ENCODE data around the gene AMOTL1.

The AMOTL1 gene

DNA sequence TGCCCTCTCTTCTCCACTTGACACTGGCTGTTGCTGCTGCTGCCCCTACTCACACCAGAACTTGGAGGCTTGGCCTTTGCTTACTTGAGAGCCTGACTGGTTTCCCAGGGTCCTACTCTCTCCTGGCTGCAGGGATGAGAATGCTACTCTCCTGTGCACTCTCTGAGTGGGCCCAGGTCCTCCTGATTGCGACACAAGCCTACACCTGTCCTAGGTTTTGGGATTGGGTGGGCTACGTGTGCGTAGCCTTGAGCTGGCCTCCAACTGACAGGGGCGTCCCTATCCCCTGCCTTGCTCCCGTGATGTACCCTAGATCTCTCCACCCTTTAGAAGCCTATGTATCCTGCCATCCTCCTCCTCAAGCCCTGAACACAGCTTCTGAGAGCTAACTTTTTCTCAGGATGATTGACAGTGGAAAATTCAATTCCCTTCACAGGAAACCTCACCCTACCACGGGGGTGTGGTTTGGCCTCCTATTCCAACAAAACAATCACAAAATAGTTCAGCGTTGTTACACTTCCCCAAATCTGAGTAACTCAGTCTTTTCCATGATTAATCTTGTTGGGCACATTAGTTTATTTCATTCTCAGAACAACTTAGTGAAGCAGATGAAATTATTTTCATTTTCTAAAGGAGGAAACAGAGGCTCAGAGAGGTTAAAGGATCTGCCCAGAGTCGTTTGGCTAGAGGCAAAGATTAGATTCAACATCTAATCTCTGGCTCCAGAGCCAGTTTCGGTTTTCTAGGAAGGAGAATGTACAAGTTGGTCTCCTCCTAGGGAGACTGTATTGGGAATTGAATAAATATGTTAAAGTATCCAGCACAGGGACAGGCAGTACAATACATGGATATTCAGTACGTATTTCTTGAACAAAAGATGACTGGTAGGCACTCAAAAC is 17.6 kb upstream of the AMOTL1 start:
- TF ChIP-seq, protein P1, sequence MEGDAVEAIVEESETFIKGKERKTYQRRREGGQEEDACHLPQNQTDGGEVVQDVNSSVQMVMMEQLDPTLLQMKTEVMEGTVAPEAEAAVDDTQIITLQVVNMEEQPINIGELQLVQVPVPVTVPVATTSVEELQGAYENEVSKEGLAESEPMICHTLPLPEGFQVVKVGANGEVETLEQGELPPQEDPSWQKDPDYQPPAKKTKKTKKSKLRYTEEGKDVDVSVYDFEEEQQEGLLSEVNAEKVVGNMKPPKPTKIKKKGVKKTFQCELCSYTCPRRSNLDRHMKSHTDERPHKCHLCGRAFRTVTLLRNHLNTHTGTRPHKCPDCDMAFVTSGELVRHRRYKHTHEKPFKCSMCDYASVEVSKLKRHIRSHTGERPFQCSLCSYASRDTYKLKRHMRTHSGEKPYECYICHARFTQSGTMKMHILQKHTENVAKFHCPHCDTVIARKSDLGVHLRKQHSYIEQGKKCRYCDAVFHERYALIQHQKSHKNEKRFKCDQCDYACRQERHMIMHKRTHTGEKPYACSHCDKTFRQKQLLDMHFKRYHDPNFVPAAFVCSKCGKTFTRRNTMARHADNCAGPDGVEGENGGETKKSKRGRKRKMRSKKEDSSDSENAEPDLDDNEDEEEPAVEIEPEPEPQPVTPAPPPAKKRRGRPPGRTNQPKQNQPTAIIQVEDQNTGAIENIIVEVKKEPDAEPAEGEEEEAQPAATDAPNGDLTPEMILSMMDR (IDR thresholded peaks at IDR 0.05; ENCODE audit: extremely low read depth, insufficient read depth, missing control alignments), result no peak
- DNase-seq (ENCODE audit: low spot score), result no peak
- in situ Hi-C loops (cut with MboI; ENCODE audit: low pct_unique_long_range_greater_than_20kb, low sequenced_read_pairs, unreplicated experiment), result no loop called here

DNA sequence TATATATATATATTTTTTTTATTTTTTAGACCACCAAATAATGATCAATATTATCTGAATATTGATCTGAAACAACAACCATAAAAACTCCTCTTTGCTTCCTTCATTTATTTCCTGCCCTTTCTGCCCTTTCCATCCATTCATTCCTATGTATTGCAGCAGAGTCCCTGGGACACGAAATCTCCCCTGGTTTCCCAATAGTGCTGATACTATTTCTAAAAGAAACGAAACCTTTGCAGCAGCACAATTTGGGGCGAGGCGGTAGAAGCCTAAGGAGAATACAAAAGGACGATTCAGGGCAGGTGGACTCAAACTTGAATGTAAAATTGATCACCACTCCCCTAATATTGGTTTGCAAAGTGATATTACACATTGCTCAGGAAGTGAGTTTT is 16.9 kb upstream of the AMOTL1 start:
- DNase-seq (ENCODE audit: low spot score), result no peak
- TF ChIP-seq, protein P1 (IDR thresholded peaks at IDR 0.05; ENCODE audit: extremely low read depth, insufficient read depth, missing control alignments), result no peak
- in situ Hi-C loops (cut with MboI; ENCODE audit: low pct_unique_long_range_greater_than_20kb, low sequenced_read_pairs, unreplicated experiment), result no loop called here

DNA sequence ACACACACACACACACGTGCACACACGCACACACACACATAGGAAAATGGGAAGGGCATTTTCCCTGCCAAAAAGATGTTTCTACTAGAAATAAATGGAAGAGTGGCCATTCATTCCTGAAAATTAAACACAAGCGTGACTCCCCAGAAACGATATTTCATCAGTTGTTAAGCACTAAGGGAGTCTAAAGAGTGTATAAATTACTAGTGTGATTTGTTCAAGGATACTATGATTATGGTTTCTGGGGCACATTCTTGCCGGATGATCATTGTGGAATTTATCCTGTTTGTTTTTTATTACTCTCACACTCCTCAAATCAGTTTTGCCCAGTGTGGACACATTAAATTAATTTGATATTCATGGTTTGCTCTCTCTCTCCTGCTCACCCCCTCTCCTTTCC is 16.4 kb upstream of the AMOTL1 start:
- TF ChIP-seq, protein P1 (IDR thresholded peaks at IDR 0.05; ENCODE audit: extremely low read depth, insufficient read depth, missing control alignments), result no peak
- no peak for DNase-seq (ENCODE audit: low spot score)
- in situ Hi-C loops (cut with MboI; ENCODE audit: low pct_unique_long_range_greater_than_20kb, low sequenced_read_pairs, unreplicated experiment), result no loop called here

DNA sequence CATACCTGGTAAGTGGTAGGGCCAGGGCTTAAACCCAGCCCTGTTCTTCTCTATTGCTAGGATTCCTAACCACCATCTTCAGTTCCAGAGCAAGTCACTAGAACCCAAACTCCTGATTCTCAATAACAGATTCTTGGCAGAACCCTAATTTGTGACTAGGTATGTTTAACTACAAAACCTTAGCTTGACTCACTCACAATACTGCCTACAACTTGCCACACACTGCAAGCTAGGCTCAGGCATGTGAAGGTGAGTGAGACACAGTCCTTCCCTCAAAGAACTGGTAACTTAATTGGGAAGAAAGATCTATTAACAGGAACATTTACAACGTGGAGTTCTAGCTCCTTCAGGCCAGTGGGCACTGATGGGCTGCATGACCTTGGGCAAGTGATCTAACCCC is 14.5 kb upstream of the AMOTL1 start:
- in situ Hi-C loops (cut with MboI; ENCODE audit: low pct_unique_long_range_greater_than_20kb, low sequenced_read_pairs, unreplicated experiment), result no loop called here
- TF ChIP-seq, protein P1 (IDR thresholded peaks at IDR 0.05; ENCODE audit: extremely low read depth, insufficient read depth, missing control alignments), result no peak
- no peak for DNase-seq (ENCODE audit: low spot score)

DNA sequence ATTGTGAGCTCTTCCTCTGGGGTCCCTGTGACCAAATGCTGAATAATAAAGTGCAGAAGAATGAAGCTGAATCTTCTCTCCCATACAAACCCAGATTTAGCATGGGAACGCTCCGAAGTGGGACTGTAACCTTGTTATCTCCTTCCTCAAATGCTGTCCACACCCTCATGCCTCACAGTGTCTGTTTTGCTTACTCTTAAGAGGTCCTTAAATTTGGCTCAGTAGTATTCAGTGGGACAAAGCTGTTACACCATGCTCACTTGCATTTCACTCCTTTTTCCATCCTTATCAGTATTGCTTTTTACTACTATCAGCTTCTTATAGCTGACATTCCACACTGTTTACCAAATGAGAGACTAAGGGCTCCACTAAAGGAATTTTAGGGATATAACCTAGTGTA is 13.8 kb upstream of the AMOTL1 start:
- no peak for DNase-seq (ENCODE audit: low spot score)
- TF ChIP-seq, protein P1 (IDR thresholded peaks at IDR 0.05; ENCODE audit: extremely low read depth, insufficient read depth, missing control alignments), result no peak
- in situ Hi-C loops (cut with MboI; ENCODE audit: low pct_unique_long_range_greater_than_20kb, low sequenced_read_pairs, unreplicated experiment), result no loop called here

DNA sequence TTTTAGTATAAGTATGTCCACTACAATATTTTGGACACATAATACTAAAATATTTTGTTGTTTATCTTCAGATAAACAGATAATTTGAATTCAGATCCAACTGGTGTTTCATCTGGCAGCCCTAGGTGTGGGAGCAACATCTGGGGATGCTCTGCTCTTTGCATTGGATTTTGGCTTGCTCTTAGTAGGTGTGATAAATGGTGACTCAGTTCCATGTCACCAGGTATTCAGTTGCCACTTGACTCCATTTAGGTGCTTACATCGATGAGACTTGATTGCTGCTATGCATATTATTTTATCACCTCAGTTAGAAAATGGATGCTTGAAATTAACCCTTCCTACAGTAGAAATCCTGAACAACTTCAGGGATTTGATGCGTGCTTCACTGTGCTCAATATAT is 13.3 kb upstream of the AMOTL1 start:
- DNase-seq (ENCODE audit: low spot score), result no peak
- in situ Hi-C loops (cut with MboI; ENCODE audit: low pct_unique_long_range_greater_than_20kb, low sequenced_read_pairs, unreplicated experiment), result no loop called here

More for the DNA sequence above, 13.3 kb upstream of the AMOTL1 start:
- TF ChIP-seq, protein P1 (IDR thresholded peaks at IDR 0.05; ENCODE audit: extremely low read depth, insufficient read depth, missing control alignments), result no peak
